ENCODE data around the gene IFI44. TPM values are rescaled to one million over a fixed set of nuclear protein-coding genes. Genes with fewer than 3 reads are reported as not detected.

Gene IFI44
- total and polyA plus RNA-seq, 2 of the 8 experiments (the other 6 are each of a cell fraction or from before 2014, with no cell fraction given): not detected

GRCh38 chr1:78713297-78713696 is 63.7 kb downstream of the IFI44 start:
- Histone ChIP-seq H4K5ac (ENCODE audit: insufficient read length, low read depth, low read length) (no peak overlapping the region), H3K23ac (ENCODE audit: insufficient read length) (no peak overlapping the region), H3K36me3 (ENCODE audit: control insufficient read depth in 2 of 4, insufficient read depth in 4 of 4, low read length in 3 of 4) (no peaks in the 10 kb centered on the region), H3K56ac (replicated peaks; ENCODE audit: insufficient read length, low read depth, low read length) (no peak overlapping the region), H3K4me2 (ENCODE audit: insufficient read depth in 1 of 2, low read depth in 2 of 2, low read length in 2 of 2) (no peak overlapping the region), H3K23me2 (ENCODE audit: low read depth, low read length) (no peaks in the 10 kb centered on the region), H2AFZ (ENCODE audit: low read length) (no peak overlapping the region), H3K14ac (ENCODE audit: insufficient read length) (no peak overlapping the region), H3K4ac (replicated peaks; ENCODE audit: insufficient read length, low read depth, low read length) (no peak overlapping the region), H3K4me1 (replicated peaks in 1 of 4; ENCODE audit: control insufficient read depth in 3 of 4, insufficient read depth in 4 of 4, low read length in 3 of 4) (no peaks in the 10 kb centered on the region), H3K9me3 (ENCODE audit: insufficient read depth in 2 of 2, low read depth in 1 of 2, low read length in 1 of 2) (no peaks in the 10 kb centered on the region), H3K79me1 (ENCODE audit: low read depth, low read length) (no peaks in the 10 kb centered on the region), H4K91ac (replicated peaks; ENCODE audit: insufficient read length, low read length) (no peak overlapping the region), H2BK15ac (ENCODE audit: low read length) (no peak overlapping the region), H3K18ac (ENCODE audit: extremely low read depth, low read length) (no peak overlapping the region), H2AK5ac (ENCODE audit: low read depth, low read length) (no peak overlapping the region), H3K27me3 (replicated peaks in 1 of 4; ENCODE audit: control insufficient read depth in 3 of 4, extremely low read depth in 1 of 4, insufficient read depth in 3 of 4, low read length in 3 of 4) (no peaks in the 10 kb centered on the region), H3K79me2 (ENCODE audit: control insufficient read depth in 1 of 2, insufficient read depth in 2 of 2, low read length in 2 of 2) (no peaks in the 10 kb centered on the region), H3K27ac (ENCODE audit: low read depth, low read length) (no peak overlapping the region), H3K4me3 (ENCODE audit: extremely low read depth in 1 of 4, insufficient read depth in 2 of 4, low read depth in 3 of 4, low read length in 4 of 4) (no peak overlapping the region), H2BK120ac (replicated peaks; ENCODE audit: low read depth, low read length) (no peak overlapping the region), H2BK20ac (ENCODE audit: low read length) (no peak overlapping the region), H4K20me1 (replicated peaks in 1 of 2; ENCODE audit: control insufficient read depth in 1 of 2, insufficient read depth in 2 of 2, low read length in 2 of 2) (no peaks in the 10 kb centered on the region), H3K9ac (replicated peaks in 1 of 4; ENCODE audit: extremely low read depth in 1 of 4, low read depth in 3 of 4, low read length in 3 of 4) (no peak overlapping the region), H2BK5ac (ENCODE audit: low read depth, low read length) (no peak overlapping the region), H2BK12ac (ENCODE audit: low read depth, low read length) (no peak overlapping the region), H4K8ac (ENCODE audit: extremely low read depth, insufficient read depth, low read length) (no peak overlapping the region)
- no peak for FAIRE-seq
- POLR2A ChIA-PET (ENCODE audit: partially characterized antibody): no interaction called here
- CTCF ChIA-PET (ENCODE audit: partially characterized antibody): interaction anchor here (1.0 kb wide), 1 partner anchor 9 kb away, joined by 3 read pairs; no protein-coding TSS in a partner anchor
- DNase-seq (ENCODE audit: low read depth in 1 of 2, low spot score in 2 of 2): no peak
- no peak for TF ChIP-seq POLR2AphosphoS5 (IDR thresholded peaks at IDR 0.05; ENCODE audit: low read depth, low read length)
- TF ChIP-seq ZNF274 (IDR thresholded peaks at IDR 0.05; ENCODE audit: borderline replicate concordance, extremely low read depth, low read length): no peak
- TF ChIP-seq NRF1 (IDR thresholded peaks at IDR 0.05; ENCODE audit: low read depth, low read length): no peak
- TF ChIP-seq GABPA (IDR thresholded peaks at IDR 0.05; ENCODE audit: borderline replicate concordance, insufficient read depth, low read length): no peak
- TF ChIP-seq POU5F1 (IDR thresholded peaks at IDR 0.05; ENCODE audit: low read depth, low read length): no peak
- no peak for TF ChIP-seq JUND (IDR thresholded peaks at IDR 0.05; ENCODE audit: low read length)
- no peak for TF ChIP-seq TCF12 (IDR thresholded peaks at IDR 0.05; ENCODE audit: low read depth, low read length)
- no peak for TF ChIP-seq HDAC2 (IDR thresholded peaks at IDR 0.05; ENCODE audit: borderline replicate concordance in 1 of 2, low read depth in 2 of 2, low read length in 2 of 2)
- TF ChIP-seq CHD1 (IDR thresholded peaks at IDR 0.05; ENCODE audit: low read depth, low read length): no peak
- TF ChIP-seq ASH2L (IDR thresholded peaks at IDR 0.05; ENCODE audit: low read length): no peak
- no peak for TF ChIP-seq BACH1 (IDR thresholded peaks at IDR 0.05; ENCODE audit: low read length)
- TF ChIP-seq CEBPB (IDR thresholded peaks at IDR 0.05; ENCODE audit: low read depth, low read length): no peak
- no peak for TF ChIP-seq CBX8 (IDR thresholded peaks at IDR 0.05; ENCODE audit: borderline replicate concordance, low read depth, low read length)
- TF ChIP-seq CTCF (IDR thresholded peaks at IDR 0.05; ENCODE audit: control extremely low read depth in 1 of 3, insufficient read depth in 1 of 3, low read depth in 1 of 3, low read length in 3 of 3): no peak
- no peak for TF ChIP-seq SP2 (IDR thresholded peaks at IDR 0.05; ENCODE audit: low read length)
